ENCODE results near the gene TFCP2L1.

GRCh38 chr2:121231385-121232000 lies 53.5 kb downstream of the TFCP2L1 start:
- no peak for TF ChIP-seq CTCF (IDR thresholded peaks at IDR 0.05)
- no peak for TF ChIP-seq POLR2A (IDR thresholded peaks at IDR 0.05; ENCODE audit: low read depth)
- no peak for TF ChIP-seq POLR2AphosphoS5 (IDR thresholded peaks at IDR 0.05)

Measured in esophagus muscularis mucosa (tissue), 3 donors.